HG03097 (cell line): ENCODE measurements around the gene FER1L5.

Source experiments
- ATAC-seq: cut with Tn5 transposase; IDR thresholded peaks from one replicate; pipeline ENCODE4 v1.9.1; 2021; ENCODE audit not compliant: unreplicated experiment, low FRiP score

FER1L5 gene

DNA sequence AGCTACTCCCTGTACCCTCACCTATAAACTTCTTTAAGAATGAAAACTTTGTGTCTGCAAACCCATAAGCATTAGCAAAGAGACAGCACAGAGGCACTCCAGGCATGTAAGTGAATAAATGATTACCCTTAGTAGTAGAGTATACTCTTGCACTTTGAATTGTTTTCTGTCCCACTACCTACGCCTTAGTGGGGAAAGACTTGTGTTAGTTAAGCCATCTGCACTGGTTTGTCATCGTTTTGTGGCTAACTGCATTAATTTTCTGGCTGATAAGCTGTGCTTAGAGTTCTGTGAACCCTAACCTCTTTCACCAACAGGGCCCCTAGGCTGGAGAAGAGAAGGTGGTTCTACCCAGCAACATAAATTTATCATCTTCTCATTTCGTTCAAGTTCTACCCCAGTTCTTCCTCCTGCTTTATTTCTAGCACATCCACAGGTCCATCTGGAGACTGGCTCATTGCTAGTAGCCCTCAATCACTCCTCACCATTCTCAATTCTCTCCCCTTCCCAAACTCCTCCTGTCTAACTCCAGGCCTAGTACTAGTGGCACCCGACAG lies 96.6 kb downstream of the FER1L5 start:
- ATAC-seq = no peak

DNA sequence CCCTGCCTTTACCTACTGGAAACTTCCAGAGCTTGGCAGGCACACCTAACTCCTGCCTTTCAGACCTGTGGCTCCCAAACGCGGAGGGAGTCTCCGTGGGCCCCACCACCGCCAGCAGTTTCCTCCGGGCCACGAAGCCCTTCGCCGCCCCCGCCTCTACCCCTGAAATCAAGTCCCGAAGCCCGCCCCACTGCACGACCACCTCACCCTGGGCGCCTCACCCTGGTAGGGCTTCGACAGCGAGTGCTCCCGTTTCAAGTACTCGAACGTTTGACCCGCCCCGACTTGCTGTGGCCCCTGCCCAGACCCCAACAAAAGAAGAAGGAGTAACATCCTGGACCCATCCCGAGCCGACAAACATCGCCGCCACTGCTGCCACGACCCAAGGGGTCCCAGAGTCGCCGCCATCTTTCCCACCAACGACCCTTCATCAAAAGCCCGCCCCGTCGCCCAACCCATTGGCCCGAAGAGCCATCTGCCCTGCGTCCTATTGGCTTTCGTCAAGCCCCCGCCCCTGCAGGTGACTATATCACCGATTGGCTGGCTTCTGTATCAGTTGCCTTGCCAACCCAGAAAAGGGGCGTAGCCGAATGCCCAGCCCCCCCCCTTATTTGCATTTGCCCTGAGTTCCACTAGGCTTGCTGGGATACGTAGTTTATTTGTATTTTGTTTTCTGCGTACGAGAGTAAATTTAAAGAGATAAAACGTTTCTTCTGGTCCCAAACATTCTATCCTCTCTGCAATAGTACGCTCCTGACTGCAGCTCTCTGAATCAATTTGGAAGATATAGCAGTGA lies 97.3 kb downstream of the FER1L5 start, which contains the start of gene LMAN2L:
LMAN2L (minus strand) TSS at position 432 of the 796 bp plus-strand sequence; CDS start at position 408, 24 bp downstream.
- peak; percentile 96 for ATAC-seq

DNA sequence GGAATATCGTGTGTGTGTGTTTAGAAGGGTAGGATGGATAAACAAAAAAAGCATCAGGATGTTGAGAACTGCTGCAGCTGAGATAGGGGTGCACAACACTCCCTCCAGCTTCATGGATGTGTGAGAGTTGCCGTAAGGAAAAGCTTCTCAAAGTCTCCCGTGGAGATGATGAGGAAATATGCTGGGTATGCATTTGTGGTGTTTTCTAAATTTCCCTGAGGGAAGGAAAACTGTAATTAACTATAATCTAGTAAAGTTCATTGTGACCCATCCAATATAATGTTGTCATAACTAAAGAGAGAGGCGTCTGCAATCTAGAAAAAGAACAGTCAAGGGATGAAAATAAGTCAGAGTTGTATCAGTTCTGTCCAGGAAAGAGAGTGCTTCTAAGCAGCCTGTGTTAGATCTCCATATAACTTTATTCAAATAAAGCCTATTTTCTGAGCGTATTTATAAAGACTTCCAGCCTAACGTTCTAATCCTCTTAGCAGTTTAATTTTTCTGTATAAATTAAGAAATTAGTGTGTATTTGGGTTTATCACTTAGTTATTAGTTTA lies 104.6 kb downstream of the FER1L5 start:
- no peak for ATAC-seq

DNA sequence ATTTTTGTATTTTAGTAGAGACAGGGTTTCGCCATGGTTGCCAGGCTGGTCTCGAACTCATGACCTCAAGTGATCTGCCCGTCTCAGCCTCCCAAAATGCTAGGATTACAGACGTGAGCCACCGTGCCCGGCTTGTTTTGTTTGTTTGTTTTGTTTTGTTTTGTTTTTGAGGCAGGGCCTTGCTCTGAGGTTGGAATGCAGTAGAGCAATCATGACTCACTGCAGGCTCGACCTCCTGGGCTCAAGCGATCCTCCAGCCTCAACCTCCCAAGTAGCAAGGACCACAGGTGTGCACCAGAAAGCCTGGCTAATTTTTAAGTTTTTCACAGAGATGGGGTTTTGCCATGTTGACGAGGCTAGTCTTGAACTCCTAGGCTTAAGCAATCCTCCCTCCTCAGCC lies 109.2 kb downstream of the FER1L5 start:
- ATAC-seq = no peak

DNA sequence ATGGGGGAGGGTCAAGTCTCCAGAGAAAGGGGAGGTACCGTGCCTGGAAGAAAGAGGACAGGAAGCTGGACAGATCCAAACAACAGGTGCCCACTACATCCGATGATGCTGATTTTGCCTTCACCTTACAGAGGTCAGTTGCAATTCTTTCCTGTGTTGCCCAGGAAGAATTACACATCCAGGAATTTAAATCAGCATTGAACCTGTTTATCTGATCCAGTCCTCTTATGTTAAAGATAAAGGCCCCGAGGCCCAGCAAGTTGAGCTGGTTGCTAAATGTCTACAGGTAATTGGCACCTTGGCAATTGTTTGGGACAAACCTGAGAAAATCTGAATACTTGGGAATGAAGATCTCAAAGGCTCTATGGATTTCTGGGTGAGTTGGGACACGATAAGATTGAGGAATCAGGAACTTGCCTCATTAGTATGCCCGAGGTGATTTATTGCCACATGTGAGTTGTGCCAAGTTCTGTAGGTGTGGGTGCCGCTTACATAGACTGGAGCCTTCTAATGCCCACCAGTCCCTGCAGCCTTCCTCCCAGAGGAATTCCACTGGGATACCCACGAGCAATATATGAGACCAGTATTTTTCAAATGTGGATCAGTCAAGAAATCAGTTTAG lies 111.2 kb downstream of the FER1L5 start:
- ATAC-seq = no peak

DNA sequence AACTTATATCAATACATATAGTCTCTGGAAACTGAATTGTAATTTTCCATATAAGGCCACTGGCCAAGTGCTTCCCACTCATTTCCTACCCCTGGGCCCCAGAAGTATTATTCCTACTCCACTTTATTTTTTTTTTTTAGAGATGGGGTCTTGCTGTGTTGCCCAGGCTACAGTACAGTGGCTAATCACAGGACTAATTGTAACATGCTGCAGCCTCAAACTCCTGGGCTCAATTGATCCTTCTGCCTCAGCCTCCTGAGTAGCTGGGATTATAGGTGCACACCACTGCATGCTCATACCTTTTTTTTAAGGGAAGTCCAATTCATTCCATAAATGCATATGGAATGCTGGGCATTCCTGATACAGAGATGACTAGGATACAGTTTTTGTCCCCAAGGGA lies 111.8 kb downstream of the FER1L5 start:
- ATAC-seq = no peak
